GM12878 (cell line): Measurements from ENCODE around the gene PPP1R1C. TPM values are rescaled to one million over a fixed set of nuclear protein-coding genes. Genes with fewer than 3 reads are reported as not detected.

Source experiments
- ATAC-seq: fragments of 200-7000 bp; cut with Tn5 transposase; 3 replicates; pipeline ENCODE4 v1.9.1; 2020; ENCODE audit warnings: mild to moderate bottlenecking, moderate library complexity
- BruUV-seq: library from RNA; stranded (reverse); fragments of 400-500 nt; replicated peaks from 2 replicates; lab custom pipeline; 2021; lab: Mats Ljungman, UMichigan
- CTCF ChIA-PET: fragments of 300-600 bp; sonication (Branson Sonifier 250); formaldehyde crosslinking; extraction: SDS; loops from one replicate; lab custom pipeline; 2021; ENCODE audit warnings: inconsistent platforms; lab: Yijun Ruan, JAX
- POLR2A ChIA-PET: fragments of 350-600 bp; formaldehyde crosslinking; extraction: SDS; loops from one replicate; lab custom pipeline; 2021; ENCODE audit warnings: inconsistent platforms; lab: Charles Lee
- RAD21 ChIA-PET: fragments of 300-600 bp; sonication (Branson Sonifier 250); formaldehyde crosslinking; loops from one replicate; lab custom pipeline; 2023; ENCODE audit warnings: antibody characterized with exemption; ENCODE audit not compliant: unreplicated experiment; lab: Charles Lee
- SMC1A ChIA-PET: fragments of 300-600 bp; sonication (Branson Sonifier 250); formaldehyde crosslinking; loops from one replicate; lab custom pipeline; 2023; ENCODE audit not compliant: unreplicated experiment, uncharacterized antibody; lab: Charles Lee
- DNase-seq: peaks from one replicate; pipeline ENCODE4 v3.0.0-alpha.2; 2011; ENCODE audit warnings: low read depth, low spot score
- FAIRE-seq: peaks from 3 replicates; lab custom pipeline; 2011; peaks lifted over from hg19 to GRCh38; lab: Jason Lieb, UNC
- H2AFZ ChIP-seq: 2 replicates; pipeline ENCODE4 v1.6.0; 2011; ENCODE audit warnings: low read depth, low read length, control low read depth; ENCODE audit not compliant: control insufficient read depth
- H3K27ac ChIP-seq: 2 replicates; pipeline ENCODE4 v1.5.1; 2011; ENCODE audit warnings: control low read depth; ENCODE audit not compliant: control insufficient read depth, insufficient read depth
- H3K27me3 ChIP-seq, 2 experiments: replicated peaks in 1 of 2; 2 replicates each; pipeline versions ENCODE4 v1.6.0 to v1.6.1; 2011; ENCODE audit warnings: low read length in 1 of 2; ENCODE audit not compliant: control insufficient read depth in 2 of 2, insufficient read depth in 2 of 2
- H3K36me3 ChIP-seq, 2 experiments: 2 replicates each; pipeline ENCODE4 v1.5.1; 2011; ENCODE audit warnings: low read length in 1 of 2; ENCODE audit not compliant: control insufficient read depth in 2 of 2, insufficient read depth in 2 of 2
- H3K4me1 ChIP-seq: 2 replicates; pipeline ENCODE4 v1.6.1; 2011; ENCODE audit warnings: mild to moderate bottlenecking, low read length, moderate library complexity, mixed read lengths; ENCODE audit not compliant: control insufficient read depth, insufficient read depth
- H3K4me2 ChIP-seq: 2 replicates; pipeline ENCODE4 v1.6.0; 2011; ENCODE audit warnings: control low read depth; ENCODE audit not compliant: control insufficient read depth, insufficient read depth
- H3K4me3 ChIP-seq: fragments of 200-600 bp; sonication (generic); 2 replicates; pipeline ENCODE4 v1.5.1; 2016
- H3K79me2 ChIP-seq: 2 replicates; pipeline ENCODE4 v1.6.0; 2011; ENCODE audit warnings: low read length; ENCODE audit not compliant: control insufficient read depth, insufficient read depth
- H3K9ac ChIP-seq: 2 replicates; pipeline ENCODE4 v1.8.0; 2011; ENCODE audit warnings: low read length, control low read depth, mixed read lengths; ENCODE audit not compliant: control insufficient read depth, insufficient read depth
- H3K9me3 ChIP-seq: replicated peaks from 3 replicates; pipeline ENCODE4 v1.5.1; 2011; ENCODE audit warnings: mild to moderate bottlenecking, low read length; ENCODE audit not compliant: control insufficient read depth, insufficient read depth
- H4K20me1 ChIP-seq: 2 replicates; pipeline ENCODE4 v1.6.0; 2011; ENCODE audit not compliant: control insufficient read depth, insufficient read depth
- CBX5 ChIP-seq: sonication (generic); IDR thresholded peaks from 2 replicates; pipeline ENCODE4 v1.6.1; 2016; ENCODE audit warnings: low read depth, moderate library complexity, mild to moderate bottlenecking, inconsistent platforms
- CHD4 ChIP-seq: fragments of 200-600 bp; sonication (generic); IDR thresholded peaks from 2 replicates; pipeline ENCODE4 v1.6.1; 2016; ENCODE audit warnings: mild to moderate bottlenecking
- CREM ChIP-seq: IDR thresholded peaks from 2 replicates; pipeline ENCODE4 v1.6.1; 2014; ENCODE audit warnings: antibody characterized with exemption, low read depth
- ESRRA ChIP-seq: IDR thresholded peaks from 2 replicates; pipeline ENCODE4 v1.6.1; 2012; ENCODE audit warnings: mild to moderate bottlenecking, low read length, improper control_type of control experiment
- FOXM1 ChIP-seq: IDR thresholded peaks from 2 replicates; pipeline ENCODE4 v1.6.1; 2012; ENCODE audit warnings: low read depth, mild to moderate bottlenecking, inconsistent platforms, low read length, moderate library complexity
- GATAD2B ChIP-seq: fragments of 450-650 bp; conservative IDR thresholded peaks from 2 replicates; pipeline ENCODE4 v1.6.1; 2017; ENCODE audit warnings: low read depth, mild to moderate bottlenecking, moderate library complexity
- IKZF1 ChIP-seq: fragments of 450-650 bp; conservative IDR thresholded peaks from 2 replicates; pipeline ENCODE4 v1.6.1; 2017; ENCODE audit warnings: antibody characterized with exemption, mild to moderate bottlenecking
- IRF4 ChIP-seq: IDR thresholded peaks from 2 replicates; pipeline ENCODE4 v1.6.1; 2011; ENCODE audit warnings: low read depth, low read length
- KDM1A ChIP-seq: fragments of 200-600 bp; sonication (generic); IDR thresholded peaks from 2 replicates; pipeline ENCODE4 v1.6.1; 2016; ENCODE audit warnings: borderline replicate concordance
- MYB ChIP-seq: fragments of 150-350 bp; IDR thresholded peaks from 2 replicates; pipeline ENCODE4 v1.6.1; 2014; ENCODE audit warnings: mild to moderate bottlenecking, low read depth, low read length, borderline replicate concordance
- NFYA ChIP-seq: IDR thresholded peaks from 2 replicates; pipeline ENCODE4 v1.6.1; 2011; ENCODE audit warnings: low read depth, mild to moderate bottlenecking, low read length, improper control_type of control experiment, borderline replicate concordance
- PAX5 ChIP-seq: IDR thresholded peaks from 2 replicates; pipeline ENCODE4 v1.6.1; 2011; ENCODE audit warnings: low read depth, low read length, borderline replicate concordance
- RAD21 ChIP-seq: IDR thresholded peaks from 2 replicates; pipeline ENCODE4 v1.6.1; 2011; ENCODE audit warnings: mild to moderate bottlenecking, low read depth, low read length, moderate library complexity; ENCODE audit not compliant: insufficient read depth
- RUNX3 ChIP-seq: IDR thresholded peaks from 2 replicates; pipeline ENCODE4 v1.6.1; 2012; ENCODE audit warnings: low read length, inconsistent platforms
- SPI1 ChIP-seq: IDR thresholded peaks from 2 replicates; pipeline ENCODE4 v1.6.1; 2011; ENCODE audit warnings: low read depth, mild to moderate bottlenecking, low read length, moderate library complexity, borderline replicate concordance; ENCODE audit not compliant: insufficient read depth
- SRF ChIP-seq, 2 experiments: IDR thresholded peaks; 2 replicates each; pipeline ENCODE4 v1.6.1; 2011; ENCODE audit warnings: low read depth in 2 of 2, low read length in 2 of 2, mild to moderate bottlenecking in 1 of 2, moderate library complexity in 1 of 2
- STAT1 ChIP-seq: fragments of 450-650 bp; conservative IDR thresholded peaks from 2 replicates; pipeline ENCODE4 v1.6.1; 2014; ENCODE audit warnings: antibody characterized with exemption, mild to moderate bottlenecking
- SUZ12 ChIP-seq: fragments of 200-600 bp; sonication (generic); IDR thresholded peaks from one replicate; pipeline ENCODE4 v1.6.1; 2018; ENCODE audit warnings: antibody characterized with exemption, mild to moderate bottlenecking; ENCODE audit not compliant: unreplicated experiment
- ZNF207 ChIP-seq: fragments of 450-650 bp; IDR thresholded peaks from 2 replicates; pipeline ENCODE4 v1.6.1; 2014; ENCODE audit warnings: antibody characterized with exemption, mild to moderate bottlenecking, borderline replicate concordance
- WGBS: methylation state at CpG from one replicate; pipeline ENCODE4 v1.1.6; 2016; ENCODE audit warnings: low lambda C conversion rate; ENCODE audit not compliant: insufficient replicate concordance, insufficient coverage; ENCODE audit errors: missing lambda C conversion rate; 5-methylcytosine and 5-hydroxymethylcytosine counted together
- in situ Hi-C: fragments of 300-500 bp; cut with MboI; formaldehyde crosslinking; loops from 9 replicates; pipeline ENCODE4 v1.14.3; 2018; ENCODE audit warnings: mixed read lengths
- intact Hi-C: fragments of 100-400 bp; cut with micrococcal nuclease; formaldehyde crosslinking; loops from one replicate; pipeline ENCODE4 v1.14.2; 2022; ENCODE audit not compliant: unreplicated experiment
- polyA plus RNA-seq, 11 experiments: library from polyadenylated mRNA; depleted of rRNA in 4 of 11; unstranded in 6 of 11; stranded (reverse) in 5 of 11; fragments of >200 nt; fragmentation: Nextera tagmentation in 4 of 11; fragmentation: Illumina TruSeq in 1 of 11; extraction: Ambion mirVana in 4 of 11; extraction: Trizol in 1 of 11; gene quantifications; 1 replicate in 1 of 11; 2 replicates in 10 of 11; pipeline versions ENCODE4 v1.2.1 to v1.2.3, GENCODE V29; 2011 to 2016; ENCODE audit warnings: inconsistent platforms in 2 of 11, missing spikeins in 2 of 11, low read depth in 1 of 11
- total RNA-seq, 4 experiments: library from RNA; depleted of rRNA in 3 of 4; stranded (reverse); fragments of >200 nt in 3 of 4; fragmentation: Illumina TruSeq in 1 of 4; extraction: Trizol in 1 of 4; gene quantifications; 2 replicates each; pipeline versions ENCODE4 v1.2.1 to v1.2.3, GENCODE V29; 2013 to 2021
- TF ChIP-seq, protein P1 (sequence below), 3 experiments: IDR thresholded peaks in 2 of 3; conservative IDR thresholded peaks in 1 of 3; 2 replicates each; pipeline ENCODE4 v1.5.1; 2011; ENCODE audit warnings: low read depth in 3 of 3, low read length in 3 of 3, mild to moderate bottlenecking in 3 of 3, control low read depth in 2 of 3, moderate library complexity in 2 of 3, inconsistent platforms in 1 of 3, mixed read lengths in 1 of 3; ENCODE audit not compliant: control insufficient read depth in 2 of 3, insufficient read depth in 1 of 3; ENCODE audit errors: extremely low read depth in 1 of 3
- TF ChIP-seq, protein P2 (sequence below): fragments of 450-650 bp; IDR thresholded peaks from 2 replicates; pipeline ENCODE4 v1.6.1; 2017; ENCODE audit warnings: antibody characterized with exemption, mild to moderate bottlenecking, moderate library complexity

Gene PPP1R1C
- total and polyA plus RNA-seq, 10 of the 15 experiments (the other 5 are each of a cell fraction or from before 2014, with no cell fraction given), result 0.11 TPM; not detected in 9

DNA sequence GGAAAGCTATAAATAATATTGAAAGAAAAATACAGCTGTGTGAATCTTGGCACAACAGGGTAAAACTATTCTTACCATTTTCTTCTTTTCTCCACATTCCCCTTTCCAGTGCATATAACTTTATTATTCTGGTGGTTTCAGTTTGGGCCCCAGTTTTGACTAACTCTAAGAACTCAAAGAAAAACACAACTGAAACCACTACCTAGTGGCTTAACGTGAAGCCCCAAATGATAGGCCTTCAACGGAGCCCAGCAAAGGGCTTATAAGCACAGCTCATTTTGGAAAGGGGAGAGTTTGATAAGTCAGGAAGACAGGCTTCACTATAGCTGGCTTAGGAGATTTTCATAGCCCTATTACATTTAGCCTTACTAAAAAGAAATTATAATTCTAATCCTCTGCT, 62.4 kb downstream of the PPP1R1C start (continued):
- TF ChIP-seq, protein P1, sequence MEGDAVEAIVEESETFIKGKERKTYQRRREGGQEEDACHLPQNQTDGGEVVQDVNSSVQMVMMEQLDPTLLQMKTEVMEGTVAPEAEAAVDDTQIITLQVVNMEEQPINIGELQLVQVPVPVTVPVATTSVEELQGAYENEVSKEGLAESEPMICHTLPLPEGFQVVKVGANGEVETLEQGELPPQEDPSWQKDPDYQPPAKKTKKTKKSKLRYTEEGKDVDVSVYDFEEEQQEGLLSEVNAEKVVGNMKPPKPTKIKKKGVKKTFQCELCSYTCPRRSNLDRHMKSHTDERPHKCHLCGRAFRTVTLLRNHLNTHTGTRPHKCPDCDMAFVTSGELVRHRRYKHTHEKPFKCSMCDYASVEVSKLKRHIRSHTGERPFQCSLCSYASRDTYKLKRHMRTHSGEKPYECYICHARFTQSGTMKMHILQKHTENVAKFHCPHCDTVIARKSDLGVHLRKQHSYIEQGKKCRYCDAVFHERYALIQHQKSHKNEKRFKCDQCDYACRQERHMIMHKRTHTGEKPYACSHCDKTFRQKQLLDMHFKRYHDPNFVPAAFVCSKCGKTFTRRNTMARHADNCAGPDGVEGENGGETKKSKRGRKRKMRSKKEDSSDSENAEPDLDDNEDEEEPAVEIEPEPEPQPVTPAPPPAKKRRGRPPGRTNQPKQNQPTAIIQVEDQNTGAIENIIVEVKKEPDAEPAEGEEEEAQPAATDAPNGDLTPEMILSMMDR (IDR thresholded peaks at IDR 0.05 in 2 of 3, conservative IDR thresholded peaks at IDR 0.05 in 1 of 3; ENCODE audit: control insufficient read depth in 2 of 3, extremely low read depth in 1 of 3, insufficient read depth in 1 of 3, low read depth in 3 of 3, low read length in 3 of 3), result no peak
- TF ChIP-seq ESRRA (no peak), IRF4 (no peak), RUNX3 (no peak), CHD4 (no peak), RAD21 (no peak)

DNA sequence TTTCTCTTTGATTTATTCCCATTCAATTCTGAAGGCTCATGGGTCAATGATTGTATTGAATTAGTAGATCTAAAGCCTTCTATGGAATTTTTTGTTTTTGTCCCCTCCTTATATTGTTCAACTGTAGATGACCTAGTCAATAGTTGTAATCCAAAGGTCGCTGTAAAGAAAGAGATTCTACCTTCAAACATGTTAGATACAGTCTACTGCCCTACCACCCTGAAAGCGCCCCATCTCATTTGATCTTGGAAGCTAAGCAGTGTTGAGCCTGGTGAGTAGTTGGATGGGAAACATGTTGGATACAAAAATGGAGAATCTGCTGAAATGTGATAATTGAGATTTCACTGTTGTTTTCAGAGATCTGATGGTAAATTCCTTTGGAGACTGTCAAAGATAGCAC, 63.0 kb downstream of the PPP1R1C start:
- H2AFZ ChIP-seq, result no peak overlapping the region
- no peak overlapping the region for H3K4me2 ChIP-seq
- RAD21 ChIA-PET, result interaction anchor here (1.4 kb wide), 1 partner anchor 29 kb away, joined by 3 read pairs; no protein-coding TSS in a partner anchor
- ATAC-seq (no peak), DNase-seq (no peak), FAIRE-seq (no peak)
- H3K9me3 ChIP-seq, result no peaks in the 10 kb centered on the region
- no peaks in the 10 kb centered on the region for H3K36me3 ChIP-seq
- no peak overlapping the region for H3K9ac ChIP-seq
- H4K20me1 ChIP-seq, result no peaks in the 10 kb centered on the region
- H3K27ac ChIP-seq, result no peak overlapping the region
- BruUV-seq, result no TSS peak
- POLR2A ChIA-PET, result no interaction called here
- H3K4me1 ChIP-seq, result no peaks in the 10 kb centered on the region
- SMC1A ChIA-PET, result no interaction called here
- intact Hi-C loops (no loop called here), in situ Hi-C loops (no loop called here)
- H3K27me3 ChIP-seq, result no peaks in the 10 kb centered on the region
- CTCF ChIA-PET, result interaction anchor here (1.8 kb wide), 1 partner anchor 29 kb away, joined by 5 read pairs; no protein-coding TSS in a partner anchor
- H3K79me2 ChIP-seq, result no peaks in the 10 kb centered on the region
- H3K4me3 ChIP-seq, result no peak overlapping the region
- 52% methylated on average over 2 of the region's 2 CpGs for whole genome bisulfite sequencing
- TF ChIP-seq STAT1 (no peak), CBX5 (no peak), CREM (no peak), KDM1A (no peak), FOXM1 (no peak), GATAD2B (no peak), ZNF207 (no peak), IKZF1 (no peak), SRF (IDR thresholded peaks at IDR 0.05; ENCODE audit: low read depth in 2 of 2, low read length in 2 of 2) (no peak), SPI1 (no peak), SUZ12 (no peak), NFYA (no peak), MYB (no peak), PAX5 (no peak)
- TF ChIP-seq, protein P2, sequence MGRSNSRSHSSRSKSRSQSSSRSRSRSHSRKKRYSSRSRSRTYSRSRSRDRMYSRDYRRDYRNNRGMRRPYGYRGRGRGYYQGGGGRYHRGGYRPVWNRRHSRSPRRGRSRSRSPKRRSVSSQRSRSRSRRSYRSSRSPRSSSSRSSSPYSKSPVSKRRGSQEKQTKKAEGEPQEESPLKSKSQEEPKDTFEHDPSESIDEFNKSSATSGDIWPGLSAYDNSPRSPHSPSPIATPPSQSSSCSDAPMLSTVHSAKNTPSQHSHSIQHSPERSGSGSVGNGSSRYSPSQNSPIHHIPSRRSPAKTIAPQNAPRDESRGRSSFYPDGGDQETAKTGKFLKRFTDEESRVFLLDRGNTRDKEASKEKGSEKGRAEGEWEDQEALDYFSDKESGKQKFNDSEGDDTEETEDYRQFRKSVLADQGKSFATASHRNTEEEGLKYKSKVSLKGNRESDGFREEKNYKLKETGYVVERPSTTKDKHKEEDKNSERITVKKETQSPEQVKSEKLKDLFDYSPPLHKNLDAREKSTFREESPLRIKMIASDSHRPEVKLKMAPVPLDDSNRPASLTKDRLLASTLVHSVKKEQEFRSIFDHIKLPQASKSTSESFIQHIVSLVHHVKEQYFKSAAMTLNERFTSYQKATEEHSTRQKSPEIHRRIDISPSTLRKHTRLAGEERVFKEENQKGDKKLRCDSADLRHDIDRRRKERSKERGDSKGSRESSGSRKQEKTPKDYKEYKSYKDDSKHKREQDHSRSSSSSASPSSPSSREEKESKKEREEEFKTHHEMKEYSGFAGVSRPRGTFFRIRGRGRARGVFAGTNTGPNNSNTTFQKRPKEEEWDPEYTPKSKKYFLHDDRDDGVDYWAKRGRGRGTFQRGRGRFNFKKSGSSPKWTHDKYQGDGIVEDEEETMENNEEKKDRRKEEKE, result no peak
